ENCODE data around the gene SEPSECS. TPM values are rescaled to one million over a fixed set of nuclear protein-coding genes. Genes with fewer than 3 reads are reported as not detected.

The SEPSECS gene
- total and polyA plus RNA-seq, 8 donors: 5.3 to 9.2 (median 6.1) TPM

DNA sequence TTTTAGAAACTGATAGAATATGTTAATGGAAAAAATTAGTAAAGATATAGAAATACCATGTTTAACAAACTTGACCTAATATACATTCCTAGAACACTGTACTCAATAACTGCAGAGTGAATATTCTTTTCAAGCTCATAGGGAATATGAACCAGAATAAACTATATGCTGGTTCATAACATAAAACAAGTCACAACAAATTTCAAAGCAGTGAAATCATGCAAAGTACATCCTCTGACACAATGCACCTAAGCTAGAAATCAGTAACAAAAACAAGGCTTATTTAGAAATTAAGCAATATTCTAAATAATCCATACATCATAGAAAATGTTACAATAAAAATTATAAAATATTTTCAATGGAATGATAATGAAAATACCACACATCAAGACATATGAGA lies 9.2 kb upstream of the SEPSECS start:
- Histone ChIP-seq H3K4me1 (no peaks in the 10 kb centered on the region), H3K9me3 (no peaks in the 10 kb centered on the region), H3K4me3 (no peak overlapping the region), H3K36me3 (no peaks in the 10 kb centered on the region), H3K27me3 (no peaks in the 10 kb centered on the region), H3K27ac (no peak overlapping the region)
- ATAC-seq: no peak
- no peak for TF ChIP-seq CTCF (IDR thresholded peaks at IDR 0.05)
- intact Hi-C loops (cut with DNase I): no loop called here
- DNase-seq: no peak
- no peak for FAIRE-seq

- FAIRE-seq (no peak), DNase-seq (no peak), ATAC-seq (no peak)
- H3K27me3 ChIP-seq: no peaks in the 10 kb centered on the region
- intact Hi-C loops (cut with DNase I): no loop called here
- 89 to 97% methylated on average over 4 of the region's 4 CpGs for WGBS, 2 donors
- no peaks in the 10 kb centered on the region for H3K36me3 ChIP-seq
- H3K4me3 ChIP-seq: no peak overlapping the region
- TF ChIP-seq CTCF (IDR thresholded peaks at IDR 0.05): no peak
- no peaks in the 10 kb centered on the region for H3K9me3 ChIP-seq
- H3K27ac ChIP-seq: no peak overlapping the region
- peaks cover 0 to 13% (median 12%) of the 10 kb centered on the region in 3 donors for H3K4me1 ChIP-seq
Measured at GRCh38 chr4:25165916-25166315, 5.7 kb upstream of the SEPSECS start.

DNA sequence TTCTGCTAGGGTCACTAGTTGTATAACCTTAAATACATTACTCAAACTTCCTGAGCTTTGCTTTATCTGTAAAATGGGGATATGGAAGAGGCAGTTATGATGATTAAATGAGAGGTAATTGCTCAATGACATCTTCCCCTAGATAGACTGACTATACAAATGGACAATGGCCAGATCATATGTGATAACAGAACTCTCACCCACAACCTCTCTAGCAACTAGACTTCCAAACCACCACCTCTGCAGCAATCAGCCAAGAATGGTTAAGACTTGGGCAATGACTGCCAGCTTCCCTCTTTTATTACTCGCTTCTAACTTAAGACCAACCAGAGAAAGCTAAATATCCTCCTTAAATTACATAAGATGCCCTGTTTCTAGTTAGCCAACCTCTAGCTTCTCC lies 2.9 kb upstream of the SEPSECS start:
- WGBS, 2 donors: 91 to 93% methylated on average over 1 of the region's 1 CpG

GRCh38 chr4:25162566-25162965 lies 2.3 kb upstream of the SEPSECS start:
- Histone ChIP-seq H3K4me1 (peaks cover 0 to 20% (median 17%) of the 10 kb centered on the region in 3 donors), H3K36me3 (no peaks in the 10 kb centered on the region), H3K9me3 (no peaks in the 10 kb centered on the region), H3K27ac (no peak overlapping the region), H3K4me3 (no peak overlapping the region), H3K27me3 (no peaks in the 10 kb centered on the region)
- TF ChIP-seq CTCF (IDR thresholded peaks at IDR 0.05): no peak
- intact Hi-C loops (cut with DNase I): no loop called here
- FAIRE-seq (no peak), ATAC-seq (no peak), DNase-seq (no peak)
- 58 to 86% methylated on average over 1 of the region's 1 CpG for WGBS, 2 donors

More for the DNA sequence above, 2.9 kb upstream of the SEPSECS start:
- no peak for TF ChIP-seq CTCF (IDR thresholded peaks at IDR 0.05)
- ATAC-seq (no peak), DNase-seq (no peak), FAIRE-seq (no peak)
- no peak overlapping the region for H3K4me3 ChIP-seq
- H3K27ac ChIP-seq: no peak overlapping the region
- no peaks in the 10 kb centered on the region for H3K9me3 ChIP-seq
- intact Hi-C loops (cut with DNase I): no loop called here
- H3K27me3 ChIP-seq: no peaks in the 10 kb centered on the region
- peaks cover 0 to 20% (median 17%) of the 10 kb centered on the region in 3 donors for H3K4me1 ChIP-seq
- H3K36me3 ChIP-seq: no peaks in the 10 kb centered on the region

DNA sequence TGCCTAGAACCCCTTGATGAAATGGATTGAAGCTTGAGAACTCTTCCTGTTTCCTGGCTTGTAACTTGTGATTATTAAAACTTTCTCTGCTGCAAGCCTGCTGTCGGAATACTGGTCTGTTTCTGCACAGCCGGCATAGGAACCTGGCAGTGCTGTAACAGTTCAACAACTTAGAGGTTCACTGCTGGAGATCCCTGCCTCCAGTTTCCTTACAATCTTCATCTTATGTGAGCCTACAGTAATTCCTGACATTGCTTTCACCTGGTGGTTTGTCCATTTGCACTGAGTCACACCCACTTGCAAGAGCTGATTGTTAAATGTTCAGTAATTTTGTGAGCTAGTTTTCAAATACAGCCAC lies 1.3 kb upstream of the SEPSECS start:
- FAIRE-seq (no peak), DNase-seq (no peak), ATAC-seq (peak in 1 of 4 donors; percentile 4)
- peak overlapping the region in 2 of 4 donors; percentile 99 to 100 for H3K27ac ChIP-seq
- intact Hi-C loops (cut with DNase I): no loop called here
- no peak for TF ChIP-seq CTCF (IDR thresholded peaks at IDR 0.05)
- no peaks in the 10 kb centered on the region for H3K36me3 ChIP-seq
- H3K9me3 ChIP-seq: no peaks in the 10 kb centered on the region
- H3K4me3 ChIP-seq: peak overlapping the region in 2 of 4 donors; percentile 93
- 23 to 52% methylated on average over 2 of the region's 2 CpGs for WGBS, 2 donors
- H3K4me1 ChIP-seq: peaks cover 0 to 20% (median 17%) of the 10 kb centered on the region in 3 donors
- H3K27me3 ChIP-seq: no peaks in the 10 kb centered on the region

Data from pancreas (tissue), 10 donors.